Small intestine (tissue), 7 donors: ENCODE measurements around the gene MAPK13. TPM values are rescaled to one million over a fixed set of nuclear protein-coding genes. Genes with fewer than 3 reads are reported as not detected.

Experiments used
- DNase-seq, 2 donors: peaks; one replicate each; pipeline versions ENCODE4 v3.0.0 to v3.0.0-alpha.2; 2013
- FAIRE-seq: peaks from 2 replicates; lab custom pipeline; 2012; peaks lifted over from hg19 to GRCh38; lab: Jason Lieb, UNC
- H3K27ac ChIP-seq, 3 donors: one replicate each; pipeline ENCODE4 v1.5.1; 2013; ENCODE audit warnings: low read length in 2 of 3, mild to moderate bottlenecking in 2 of 3, control low read depth in 1 of 3, inconsistent platforms in 1 of 3, low read depth in 1 of 3, moderate library complexity in 1 of 3
- H3K27me3 ChIP-seq, 3 donors: one replicate each; pipeline ENCODE4 v1.6.1; 2013; ENCODE audit warnings: low read length in 3 of 3, inconsistent platforms in 1 of 3; ENCODE audit not compliant: control insufficient read depth in 3 of 3, insufficient read depth in 3 of 3
- H3K36me3 ChIP-seq, 3 donors: one replicate each; pipeline ENCODE4 v1.6.1; 2013; ENCODE audit warnings: low read length in 3 of 3, inconsistent platforms in 1 of 3, low read depth in 1 of 3, mild to moderate bottlenecking in 1 of 3, moderate library complexity in 1 of 3; ENCODE audit not compliant: control insufficient read depth in 3 of 3, insufficient read depth in 2 of 3
- H3K4me1 ChIP-seq, 3 donors: one replicate each; pipeline ENCODE4 v1.6.1; 2013; ENCODE audit warnings: low read length in 2 of 3, inconsistent platforms in 1 of 3, low read depth in 1 of 3, mild to moderate bottlenecking in 1 of 3, moderate library complexity in 1 of 3; ENCODE audit not compliant: control insufficient read depth in 3 of 3, insufficient read depth in 2 of 3
- H3K4me3 ChIP-seq, 3 donors: one replicate each; pipeline ENCODE4 v1.5.1; 2013; ENCODE audit warnings: low read length in 3 of 3, control low read depth in 1 of 3, inconsistent platforms in 1 of 3, low read depth in 1 of 3, mild to moderate bottlenecking in 1 of 3, moderate library complexity in 1 of 3
- H3K9me3 ChIP-seq, 2 donors: one replicate each; pipeline ENCODE4 v1.6.1; 2013; ENCODE audit warnings: low read depth in 1 of 2, low read length in 1 of 2; ENCODE audit not compliant: control insufficient read depth in 2 of 2, insufficient read depth in 1 of 2
- WGBS, 3 donors: extraction: QIAGEN DNeasy Blood & Tissue Kit; methylation state at CpG; one replicate each; pipeline ENCODE4 v1.1.7; 2013; 5-methylcytosine and 5-hydroxymethylcytosine counted together
- polyA plus RNA-seq, 4 donors: library from polyadenylated mRNA; stranded (reverse) in 3 of 4; unstranded in 1 of 4; fragments of 200-250 nt in 3 of 4; fragments of 120-200 nt in 1 of 4; gene quantifications; one replicate each; pipeline versions ENCODE4 v1.2.1 to v1.2.3, GENCODE V29; 2013
- donor health status: healthy with polysubstance abuse.
- donor health status: control.
- donor health status: control.
- donor health status: Bipolar disorder and iron deficiency.
- donor health status: healthy.

The MAPK13 gene
- polyA plus RNA-seq, 4 donors = 86.7 to 161 (median 102) TPM

DNA sequence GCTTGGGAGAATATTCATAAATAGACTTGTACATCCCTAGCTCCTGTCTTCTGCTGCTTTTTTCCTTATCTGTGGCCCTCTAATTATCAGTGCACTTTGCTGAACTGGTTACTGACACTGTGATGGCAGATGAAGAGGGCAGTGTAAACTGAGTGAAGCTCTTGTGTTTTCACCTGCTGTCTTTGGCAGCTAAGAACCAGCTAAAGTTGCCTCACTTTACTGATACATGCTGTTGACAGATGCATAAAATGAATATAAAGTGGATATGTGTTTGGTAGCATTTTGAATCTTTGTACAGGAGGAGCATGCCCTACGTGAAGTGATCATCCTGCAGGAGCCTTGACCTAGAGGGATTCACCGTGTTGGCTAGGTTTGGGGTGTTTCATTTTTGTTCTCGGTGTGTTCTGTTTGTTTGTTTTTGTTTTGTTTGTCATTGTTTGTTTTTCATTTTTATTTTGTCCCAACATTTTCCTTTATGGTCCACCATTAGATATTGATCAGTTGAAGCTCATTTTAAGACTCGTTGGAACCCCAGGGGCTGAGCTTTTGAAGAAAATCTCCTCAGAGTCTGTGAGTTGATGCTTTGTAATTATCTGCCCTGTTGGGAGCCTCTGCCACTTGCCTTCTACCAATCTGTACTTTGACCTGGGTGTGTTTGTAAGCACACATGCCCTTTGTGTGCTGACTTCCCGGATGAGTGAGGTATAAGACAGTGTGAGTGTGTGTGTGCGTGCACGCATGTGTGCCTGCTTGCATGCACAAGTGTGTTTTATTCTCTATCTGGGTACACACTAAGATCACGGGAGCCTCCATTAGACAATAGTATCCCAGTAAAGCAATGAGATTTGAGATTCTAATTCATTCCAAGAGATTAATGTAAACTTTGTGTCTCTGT lies 34.6 kb upstream of the MAPK13 start:
- Histone ChIP-seq H3K27ac (peak overlapping the region; percentile 92 to 96 (median 95)), H3K36me3 (peaks cover 0 to 14% (median 2%) of the 10 kb centered on the region in 3 donors), H3K4me3 (peak overlapping the region in 1 of 3 donors; percentile 14), H3K4me1 (peaks cover 4 to 42% (median 9%) of the 10 kb centered on the region in 3 donors), H3K27me3 (no peaks in the 10 kb centered on the region), H3K9me3 (no peaks in the 10 kb centered on the region)
- DNase-seq (peak; percentile 95 to 98), FAIRE-seq (no peak)
- WGBS, 3 donors = 20 to 61% (median 33%) methylated on average over 8 of the region's 8 CpGs

DNA sequence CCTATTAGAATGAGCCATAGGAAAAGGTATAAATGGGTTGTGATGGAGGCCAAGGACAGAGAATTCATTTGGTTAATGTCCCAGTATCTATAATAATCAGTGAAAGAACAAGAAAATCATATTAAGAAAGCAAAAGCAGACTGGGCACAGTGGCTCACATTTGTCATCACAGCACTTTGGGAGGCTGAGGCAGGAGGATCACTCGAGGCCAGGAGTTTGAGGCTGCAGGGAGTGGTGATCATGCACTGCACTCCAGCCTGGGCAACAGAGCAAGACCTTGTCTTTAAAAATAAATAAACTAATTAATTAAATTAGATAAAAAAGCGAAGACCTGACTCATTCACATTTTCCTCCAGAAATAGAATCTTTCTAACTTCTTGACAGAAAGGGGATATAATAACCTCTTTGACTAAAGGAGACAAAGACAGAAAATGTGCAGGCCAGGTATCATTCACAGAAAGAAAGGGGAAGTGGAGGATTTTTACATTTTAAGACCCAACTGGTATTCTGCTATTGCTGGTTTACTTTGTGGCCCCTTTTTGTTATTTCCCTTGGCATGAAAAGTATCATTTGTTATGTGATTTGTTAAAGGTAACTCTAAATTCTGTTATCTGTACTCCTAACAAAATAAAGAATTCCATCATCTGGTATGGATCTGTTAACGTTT lies 31.9 kb upstream of the MAPK13 start:
- Histone ChIP-seq H3K4me3 (no peak overlapping the region), H3K36me3 (peaks cover 0 to 19% (median 9%) of the 10 kb centered on the region in 3 donors), H3K27me3 (no peaks in the 10 kb centered on the region), H3K27ac (no peak overlapping the region), H3K4me1 (peaks cover 4 to 46% (median 9%) of the 10 kb centered on the region in 3 donors), H3K9me3 (no peaks in the 10 kb centered on the region)
- FAIRE-seq (no peak), DNase-seq (no peak)
- 82 to 92% (median 86%) methylated on average over 3 of the region's 3 CpGs for WGBS, 3 donors

DNA sequence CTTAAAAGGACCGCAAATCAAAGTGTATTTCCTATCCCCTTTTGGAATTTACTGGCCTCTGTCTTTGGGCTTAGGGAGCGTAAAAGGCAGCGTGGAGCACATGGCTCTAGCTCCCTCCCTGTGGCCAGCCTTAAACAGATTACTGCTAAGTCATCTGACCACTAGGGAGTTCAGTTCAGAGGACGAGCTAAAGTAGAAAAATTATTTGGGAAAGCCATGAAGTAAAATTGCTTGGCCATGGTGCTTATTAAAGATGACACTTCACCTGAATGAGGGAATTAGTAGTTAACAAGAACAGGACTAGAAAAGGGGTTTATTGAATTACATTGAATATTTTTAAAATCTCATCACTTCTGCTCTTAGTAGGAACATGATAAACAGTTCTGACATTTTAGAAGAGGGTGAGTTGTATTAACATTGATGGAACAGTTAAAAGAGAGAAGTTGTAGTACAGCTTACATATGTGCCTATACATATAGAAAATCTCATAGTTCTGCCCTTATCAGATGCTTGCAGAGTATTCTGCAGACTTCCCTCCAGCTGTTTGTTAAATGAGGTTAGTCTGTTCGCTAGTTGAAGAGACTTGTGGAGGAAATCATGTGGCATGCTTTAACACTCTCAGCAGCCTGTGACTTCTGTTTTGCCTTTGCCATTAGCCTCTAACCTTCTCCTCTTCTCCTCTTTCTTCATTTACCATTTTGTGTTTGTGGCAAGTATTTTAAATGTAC lies 31.2 kb upstream of the MAPK13 start:
- H3K4me3 ChIP-seq = no peak overlapping the region
- H3K27ac ChIP-seq = peak overlapping the region in 1 of 3 donors; percentile 33
- 74 to 87% (median 82%) methylated on average over 5 of the region's 5 CpGs for WGBS, 3 donors
- peaks cover 4 to 46% (median 9%) of the 10 kb centered on the region in 3 donors for H3K4me1 ChIP-seq
- DNase-seq (no peak), FAIRE-seq (no peak)
- H3K36me3 ChIP-seq = peaks cover 0 to 24% (median 9%) of the 10 kb centered on the region in 3 donors
- no peaks in the 10 kb centered on the region for H3K27me3 ChIP-seq
- no peaks in the 10 kb centered on the region for H3K9me3 ChIP-seq

GRCh38 chr6:36099869-36100483 lies 30.3 kb upstream of the MAPK13 start:
- peak overlapping the region in 2 of 3 donors; percentile 33 to 36 for H3K27ac ChIP-seq
- H3K9me3 ChIP-seq = no peaks in the 10 kb centered on the region
- DNase-seq = peak in 1 of 2 donors; percentile 34
- H3K4me3 ChIP-seq = no peak overlapping the region
- 40 to 50% (median 41%) methylated on average over 6 of the region's 6 CpGs for WGBS, 3 donors
- no peak for FAIRE-seq
- H3K36me3 ChIP-seq = peaks cover 0 to 30% (median 12%) of the 10 kb centered on the region in 3 donors
- H3K4me1 ChIP-seq = peaks cover 4 to 40% (median 6%) of the 10 kb centered on the region in 3 donors
- no peaks in the 10 kb centered on the region for H3K27me3 ChIP-seq

- no peak for FAIRE-seq
- Histone ChIP-seq H3K9me3 (no peaks in the 10 kb centered on the region), H3K4me3 (no peak overlapping the region), H3K4me1 (peaks cover 2 to 26% (median 3%) of the 10 kb centered on the region in 3 donors), H3K27ac (no peak overlapping the region), H3K27me3 (no peaks in the 10 kb centered on the region), H3K36me3 (peaks cover 3 to 29% (median 13%) of the 10 kb centered on the region in 3 donors)
- 94 to 100% (median 98%) methylated on average over 3 of the region's 3 CpGs for WGBS, 3 donors
- no peak for DNase-seq
Measured at GRCh38 chr6:36101691-36102090, 28.6 kb upstream of the MAPK13 start.

DNA sequence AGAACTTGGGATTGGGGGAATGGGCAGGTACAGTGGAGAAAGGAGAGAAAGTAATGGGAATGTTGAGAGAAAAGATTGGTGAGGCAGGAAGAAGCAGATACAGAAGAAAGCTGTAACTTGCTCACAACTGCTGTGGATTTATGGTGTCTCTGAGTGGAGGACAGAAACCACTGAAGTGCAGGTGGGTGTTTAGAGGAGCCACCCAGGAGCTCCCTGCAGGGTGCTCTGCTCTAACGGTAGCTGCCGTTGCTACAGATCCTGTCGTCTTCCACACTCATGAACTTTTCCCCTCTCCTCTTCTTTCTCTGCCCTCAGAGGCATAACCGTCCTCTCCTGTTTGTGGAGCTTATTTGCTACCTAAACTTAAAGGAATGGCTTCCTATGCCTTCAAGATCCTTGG lies 27.5 kb upstream of the MAPK13 start:
- Histone ChIP-seq H3K36me3 (peaks cover 3 to 29% (median 14%) of the 10 kb centered on the region in 3 donors), H3K4me1 (peaks cover 0 to 14% (median 0%) of the 10 kb centered on the region in 3 donors), H3K27me3 (no peaks in the 10 kb centered on the region), H3K4me3 (no peak overlapping the region), H3K27ac (no peak overlapping the region), H3K9me3 (no peaks in the 10 kb centered on the region)
- 63 to 78% (median 66%) methylated on average over 4 of the region's 4 CpGs for WGBS, 3 donors
- DNase-seq (no peak), FAIRE-seq (no peak)

DNA sequence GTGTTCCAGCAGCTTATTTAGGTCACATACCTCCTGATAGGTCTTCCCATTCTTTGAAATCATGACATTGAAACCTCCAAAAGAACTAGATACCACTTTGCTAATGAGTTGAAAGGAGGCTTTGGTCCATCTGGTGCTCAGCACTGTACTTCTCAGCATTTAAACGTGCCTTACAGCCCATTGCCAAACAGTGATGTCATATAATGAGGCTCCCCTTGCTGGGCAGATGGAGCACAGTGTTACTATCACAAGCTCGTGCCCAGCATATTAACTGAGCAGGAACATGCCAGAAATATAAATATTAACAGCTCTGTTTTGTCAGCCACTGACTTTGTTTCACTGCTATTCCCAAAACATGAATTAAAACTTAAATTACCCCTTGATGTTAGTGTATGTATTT lies 25.5 kb upstream of the MAPK13 start:
- no peaks in the 10 kb centered on the region for H3K27me3 ChIP-seq
- H3K9me3 ChIP-seq = no peaks in the 10 kb centered on the region
- DNase-seq (no peak), FAIRE-seq (no peak)
- no peak overlapping the region for H3K27ac ChIP-seq
- peaks cover 8 to 39% (median 21%) of the 10 kb centered on the region in 3 donors for H3K36me3 ChIP-seq
- no peak overlapping the region for H3K4me3 ChIP-seq
- 36 to 46% (median 46%) methylated on average over 2 of the region's 2 CpGs for WGBS, 3 donors
- peaks cover 0 to 11% (median 0%) of the 10 kb centered on the region in 3 donors for H3K4me1 ChIP-seq
